G401 (cell line): Measurements from ENCODE around the gene RFPL4A. TPM values are rescaled to one million over a fixed set of nuclear protein-coding genes. Genes with fewer than 3 reads are reported as not detected.

ENCODE experiments used
- DNase-seq: peaks from one replicate; pipeline ENCODE4 v3.0.0-alpha.2; 2015; ENCODE audit warnings: low spot score
- in situ Hi-C: cut with HindIII; loops from 2 replicates; pipeline ENCODE4 v1.10.0; 2016; ENCODE audit warnings: low sequenced_read_pairs, mixed read lengths
- total RNA-seq: library from RNA; depleted of rRNA; stranded (reverse); fragments of >200 nt; shearing (Covaris generic); gene quantifications from 2 replicates; pipeline ENCODE4 v1.2.3, GENCODE V29; 2014; rRNA removed

Gene RFPL4A
- total RNA-seq, 1 experiment from 2014 or later = 3.1 TPM

DNA sequence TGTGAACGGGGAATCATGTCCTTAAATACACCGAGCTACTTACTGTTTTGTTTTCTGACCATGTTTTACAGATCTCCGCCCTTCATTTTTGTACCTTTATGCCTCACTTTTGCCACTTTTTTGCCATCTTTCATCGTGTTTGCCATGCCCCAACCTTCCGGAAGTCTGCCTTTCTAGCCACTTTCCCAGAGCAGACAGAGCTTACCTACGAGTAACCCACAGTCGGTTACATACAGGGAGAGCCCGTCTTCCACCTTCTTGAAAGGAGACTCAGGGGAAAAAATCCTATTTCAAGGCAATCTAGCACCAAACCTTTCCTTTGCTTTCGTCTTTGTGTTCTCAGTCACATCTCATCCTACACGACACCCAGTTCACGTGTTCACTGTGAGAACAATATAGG, 36.1 kb downstream of the RFPL4A start:
- DNase-seq = no peak
- in situ Hi-C loops = no loop called here

DNA sequence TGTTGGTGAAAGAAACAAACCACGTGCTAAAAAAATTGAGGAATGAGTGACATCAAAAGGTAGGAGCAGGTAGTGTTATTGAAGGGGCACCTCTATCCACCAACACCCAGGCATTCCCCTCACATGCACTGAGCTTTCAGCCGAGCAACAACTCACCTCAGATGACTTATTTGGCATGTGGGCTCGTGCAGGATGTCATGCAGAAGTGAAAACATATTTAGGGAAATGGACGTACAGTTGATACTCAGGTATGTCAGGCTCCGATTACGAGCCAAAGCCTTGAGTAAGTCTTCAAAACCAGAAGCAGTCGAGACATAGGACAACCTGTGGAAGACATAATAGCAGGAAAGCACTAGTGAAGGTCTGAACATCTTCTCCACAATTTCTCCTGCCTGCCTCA, 42.5 kb downstream of the RFPL4A start:
- in situ Hi-C loops = no loop called here
- no peak for DNase-seq

DNA sequence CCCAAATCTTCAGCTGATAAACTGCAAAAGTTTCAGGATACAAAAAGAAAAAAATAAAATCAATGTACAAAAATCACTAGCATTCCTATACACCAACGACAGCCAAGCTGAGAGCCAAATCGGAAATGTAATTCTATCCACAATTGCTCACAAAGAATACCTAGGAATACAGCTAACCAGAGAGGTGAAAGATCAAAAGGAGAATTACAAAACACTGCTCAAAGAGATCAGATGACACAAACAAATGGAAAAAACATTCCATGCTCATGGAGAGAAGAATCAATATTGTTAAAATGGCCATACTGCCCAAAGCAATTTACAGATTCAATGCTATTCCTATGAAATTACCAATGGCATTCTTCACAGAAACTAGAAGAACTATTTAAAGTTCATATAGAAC, 43.4 kb downstream of the RFPL4A start:
- in situ Hi-C loops = no loop called here
- no peak for DNase-seq

DNA sequence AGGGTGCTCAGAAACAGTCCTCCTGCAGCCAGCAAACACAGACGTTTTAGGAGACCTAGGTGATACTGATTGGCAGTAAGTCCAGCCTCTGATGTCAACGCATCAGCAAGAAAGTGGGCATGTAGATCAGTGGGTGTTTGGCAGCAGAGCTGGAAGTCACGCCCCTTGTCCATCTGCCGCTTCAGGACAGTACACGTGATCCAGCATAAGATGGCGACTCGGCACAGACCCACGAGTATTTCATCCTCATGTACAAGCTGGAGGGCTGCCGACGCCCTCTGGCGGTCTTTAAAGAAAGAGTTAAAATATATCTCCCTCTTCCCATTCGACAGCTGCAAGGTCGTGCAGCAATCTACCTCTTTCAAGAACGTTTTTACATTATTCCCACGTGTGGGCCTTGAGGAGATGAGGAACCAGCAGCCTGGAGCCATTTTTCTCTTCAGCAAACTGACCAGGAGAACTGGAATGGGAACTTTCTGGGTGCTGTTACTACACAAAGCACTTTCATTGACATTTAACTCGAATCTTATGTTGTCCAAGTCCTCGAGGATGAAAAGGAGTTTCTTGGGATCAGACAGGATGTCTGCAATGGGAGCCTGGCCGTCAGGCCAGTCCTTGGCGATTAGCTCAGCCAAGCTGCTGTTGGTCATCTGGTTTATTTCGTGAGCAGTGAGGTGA, 50.6 kb downstream of the RFPL4A start:
- in situ Hi-C loops = no loop called here
- peak; percentile 41 for DNase-seq

DNA sequence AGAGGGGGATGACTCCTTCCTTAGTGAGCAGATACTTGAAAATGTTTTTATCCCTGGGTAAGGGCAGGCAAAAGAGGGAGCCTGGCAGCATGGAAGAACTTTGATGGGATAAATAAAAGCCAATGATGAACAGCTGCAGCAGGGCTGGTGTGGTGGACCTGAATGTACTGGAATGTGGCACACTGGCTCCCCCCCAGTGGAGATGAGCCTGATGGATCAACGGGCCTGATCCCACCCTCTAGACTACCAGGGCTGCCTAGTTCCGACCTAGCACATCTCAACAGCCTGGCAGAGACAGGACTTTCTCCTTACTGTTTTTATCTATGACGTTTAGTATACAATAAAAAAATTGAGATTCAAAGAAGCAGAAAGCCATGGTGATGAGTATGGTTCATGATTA, 52.4 kb downstream of the RFPL4A start:
- no peak for DNase-seq
- in situ Hi-C loops = no loop called here

DNA sequence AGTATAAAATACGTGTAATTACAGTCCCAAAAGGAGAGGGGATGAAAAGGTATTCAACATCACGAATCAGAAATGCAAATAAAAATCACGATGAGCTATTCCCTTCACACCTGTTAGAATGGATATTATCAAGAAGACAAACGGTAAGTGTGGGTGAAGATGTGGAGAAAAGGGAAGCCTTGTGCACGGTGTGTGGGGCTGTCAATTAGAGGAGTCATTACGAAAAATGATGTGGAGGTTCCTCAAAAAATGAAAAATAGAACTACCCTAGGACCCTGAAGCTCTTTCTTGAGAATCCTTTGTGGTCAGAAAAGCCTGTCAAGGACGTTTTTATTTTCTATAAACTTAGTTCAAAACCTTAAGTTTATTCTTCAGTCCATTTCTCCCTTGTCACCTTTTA, 53.6 kb downstream of the RFPL4A start:
- no peak for DNase-seq
- in situ Hi-C loops = no loop called here

Other genes with a start within 250 kb of the RFPL4A start
- 1.9 and 3.6 TPM in 2 replicates for gene SBK2, start 222.0 kb upstream of the RFPL4A start, total RNA-seq
- 0.31 and 0.37 TPM in 2 replicates for gene SBK3, start 213.6 kb upstream of the RFPL4A start, total RNA-seq
- 10.0 and 16.2 TPM in 2 replicates for gene ZNF579, start 178.2 kb upstream of the RFPL4A start, total RNA-seq
- gene FIZ1, start 159.6 kb upstream of the RFPL4A start, total RNA-seq = 5.2 and 7.7 TPM in 2 replicates
- 8.4 and 19.8 TPM in 2 replicates for gene ZNF524, start 158.8 kb upstream of the RFPL4A start, total RNA-seq
- gene ZNF865, start 153.4 kb upstream of the RFPL4A start, total RNA-seq = 1.6 and 1.7 TPM in 2 replicates
- gene ZNF784, start 134.5 kb upstream of the RFPL4A start, total RNA-seq = 6.8 and 21.0 TPM in 2 replicates
- gene ZNF580, start 118.1 kb upstream of the RFPL4A start, total RNA-seq = 5.1 and 17.4 TPM in 2 replicates
- gene ZNF581, start 115.4 kb upstream of the RFPL4A start, total RNA-seq = 31.0 and 53.7 TPM in 2 replicates
- gene CCDC106, start 110.9 kb upstream of the RFPL4A start, total RNA-seq = 24.9 and 29.0 TPM in 2 replicates
- 239 and 262 TPM in 2 replicates for gene U2AF2, start 104.1 kb upstream of the RFPL4A start, total RNA-seq
- 40.6 and 89.1 TPM in 2 replicates for gene EPN1, start 83.9 kb upstream of the RFPL4A start, total RNA-seq
- gene NLRP9, start 20.7 kb upstream of the RFPL4A start, total RNA-seq = not detected in 2 replicates
- gene RFPL4AL1, start 10.0 kb downstream of the RFPL4A start, total RNA-seq = 0.17 and 0.18 TPM in 2 replicates
- 1.4 and 1.6 TPM in 2 replicates for gene NLRP11, start 72.9 kb downstream of the RFPL4A start, total RNA-seq
- 0.07 TPM in 1 of 2 replicates, not detected in the other for gene NLRP4, start 77.4 kb downstream of the RFPL4A start, total RNA-seq
- gene NLRP13, start 173.2 kb downstream of the RFPL4A start, total RNA-seq = not detected in 2 replicates
- not detected in 2 replicates for gene NLRP8, start 188.7 kb downstream of the RFPL4A start, total RNA-seq
- not detected in 2 replicates for gene NLRP5, start 227.7 kb downstream of the RFPL4A start, total RNA-seq